ENCODE data around the gene MSX2.
"Not testable (repeated sequence)": the region's sequence is repeated elsewhere in the genome, so short reads cannot be mapped to it uniquely, and the experiment has no call there.

Gene MSX2

GRCh38 chr5:174733091-174733690 is 8.8 kb downstream of the MSX2 start:
- peak; percentile 56 for DNase-seq (ENCODE audit: low spot score)

- no peak for DNase-seq (ENCODE audit: low spot score)
Measured at GRCh38 chr5:174733836-174734235, 9.5 kb downstream of the MSX2 start.

- DNase-seq (ENCODE audit: low spot score), result no peak
Measured at GRCh38 chr5:174734571-174735497, 10.5 kb downstream of the MSX2 start.

- peak; percentile 52 for DNase-seq (ENCODE audit: low spot score)
Measured at GRCh38 chr5:174735498-174736330, 11.3 kb downstream of the MSX2 start.

GRCh38 chr5:174736331-174736721 is 11.9 kb downstream of the MSX2 start:
- no peak for DNase-seq (ENCODE audit: low spot score)

GRCh38 chr5:174736777-174737176 is 12.4 kb downstream of the MSX2 start:
- no peak for DNase-seq (ENCODE audit: low spot score)

- DNase-seq (ENCODE audit: low spot score), result no peak
Measured at GRCh38 chr5:174737330-174737729, 12.9 kb downstream of the MSX2 start.

- DNase-seq (ENCODE audit: low spot score), result no peak
Measured at GRCh38 chr5:174741352-174741751, 17.0 kb downstream of the MSX2 start.

- DNase-seq (ENCODE audit: low spot score), result no peak
Measured at GRCh38 chr5:174744896-174745295, 20.5 kb downstream of the MSX2 start.

- no peak for DNase-seq (ENCODE audit: low spot score)
Measured at GRCh38 chr5:174745590-174746103, 21.3 kb downstream of the MSX2 start.

GRCh38 chr5:174750711-174751110 is 26.3 kb downstream of the MSX2 start:
- DNase-seq (ENCODE audit: low spot score), result no peak

GRCh38 chr5:174751154-174752000 is 27.0 kb downstream of the MSX2 start:
- DNase-seq (ENCODE audit: low spot score), result peak; percentile 62

GRCh38 chr5:174752121-174752520 is 27.7 kb downstream of the MSX2 start:
- DNase-seq (ENCODE audit: low spot score), result no peak

GRCh38 chr5:174755106-174755505 is 30.7 kb downstream of the MSX2 start:
- no peak for DNase-seq (ENCODE audit: low spot score)

GRCh38 chr5:174759091-174759490 is 34.7 kb downstream of the MSX2 start:
- no peak for DNase-seq (ENCODE audit: low spot score)

- no peak for DNase-seq (ENCODE audit: low spot score)
Measured at GRCh38 chr5:174760721-174761120, 36.3 kb downstream of the MSX2 start.

GRCh38 chr5:174761341-174761740 is 37.0 kb downstream of the MSX2 start:
- DNase-seq (ENCODE audit: low spot score), result not testable (repeated sequence)

- no peak for DNase-seq (ENCODE audit: low spot score)
Measured at GRCh38 chr5:174764309-174764708, 39.9 kb downstream of the MSX2 start.

GRCh38 chr5:174765540-174765939 is 41.2 kb downstream of the MSX2 start:
- DNase-seq (ENCODE audit: low spot score), result no peak

GRCh38 chr5:174767670-174768069 is 43.3 kb downstream of the MSX2 start:
- no peak for DNase-seq (ENCODE audit: low spot score)

GRCh38 chr5:174769005-174769404 is 44.6 kb downstream of the MSX2 start:
- no peak for DNase-seq (ENCODE audit: low spot score)

Data from iPS-NIHi11 (cell line).